Tibial nerve (tissue), 4 donors: ENCODE results near the gene SNED1.

Source experiments
- CTCF ChIP-seq, 5 experiments: fragments of 200-600 bp in 3 of 5; fragments of 450-650 bp in 2 of 5; sonication (generic) in 3 of 5; IDR thresholded peaks; one replicate each; pipeline ENCODE4 v1.5.1; 2016 to 2019; ENCODE audit warnings: antibody characterized with exemption in 5 of 5, mild to moderate bottlenecking in 3 of 5, moderate library complexity in 2 of 5
- EP300 ChIP-seq, 2 donors: sonication (generic); formaldehyde crosslinking; IDR thresholded peaks; one replicate each; pipeline ENCODE4 v1.6.1; 2017; ENCODE audit warnings: antibody characterized with exemption in 2 of 2, mild to moderate bottlenecking in 1 of 2
- POLR2A ChIP-seq, 2 donors: fragments of 450-650 bp; IDR thresholded peaks; one replicate each; pipeline ENCODE4 v1.6.1; 2017; ENCODE audit warnings: antibody characterized with exemption in 2 of 2, mild to moderate bottlenecking in 2 of 2, moderate library complexity in 2 of 2

DNA sequence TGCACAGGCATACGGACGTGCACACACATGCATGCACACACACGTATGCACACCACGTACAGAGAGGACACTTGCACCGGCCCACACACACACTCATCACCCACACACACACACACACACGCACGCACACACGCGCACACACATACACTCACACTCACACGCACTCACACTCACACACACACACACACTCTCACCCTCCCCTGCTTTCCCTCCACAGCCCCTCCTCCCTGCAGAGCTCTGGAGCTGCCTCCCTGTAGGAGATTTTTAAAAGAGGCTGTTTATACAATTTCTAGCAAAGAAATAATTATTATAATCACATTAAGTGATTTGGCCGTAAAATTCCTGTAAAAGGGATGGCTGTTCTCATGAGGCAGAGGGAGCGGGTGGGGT, 36.5 kb upstream of the SNED1 start:
- TF ChIP-seq CTCF (IDR thresholded peaks at IDR 0.05) (no peak), POLR2A (IDR thresholded peaks at IDR 0.05) (no peak), EP300 (IDR thresholded peaks at IDR 0.05) (no peak)
